HG02763 (cell line): ENCODE measurements around the gene FGGY.
"Not testable (repeated sequence)": the region's sequence is repeated elsewhere in the genome, so short reads cannot be mapped to it uniquely, and the experiment has no call there.

Experiments
- ATAC-seq: cut with Tn5 transposase; IDR thresholded peaks from one replicate; pipeline ENCODE4 v1.9.1; 2021; ENCODE audit warnings: mild to moderate bottlenecking, moderate library complexity; ENCODE audit not compliant: unreplicated experiment

Gene FGGY

DNA sequence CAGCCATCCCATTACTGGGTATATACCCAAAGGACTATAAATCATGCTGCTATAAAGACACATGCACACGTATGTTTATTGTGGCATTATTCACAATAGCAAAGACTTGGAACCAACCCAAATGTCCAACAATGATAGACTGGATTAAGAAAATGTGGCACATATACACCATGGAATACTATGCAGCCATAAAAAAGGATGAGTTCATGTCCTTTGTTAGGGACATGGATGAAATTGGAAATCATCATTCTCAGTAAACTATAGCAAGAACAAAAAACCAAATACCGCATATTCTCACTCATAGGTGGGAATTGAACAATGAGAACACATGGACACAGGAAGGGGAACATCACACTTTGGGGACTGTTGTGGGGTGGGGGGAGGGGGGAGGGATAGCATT lies 241.6 kb downstream of the FGGY start:
- ATAC-seq = not testable (repeated sequence)

DNA sequence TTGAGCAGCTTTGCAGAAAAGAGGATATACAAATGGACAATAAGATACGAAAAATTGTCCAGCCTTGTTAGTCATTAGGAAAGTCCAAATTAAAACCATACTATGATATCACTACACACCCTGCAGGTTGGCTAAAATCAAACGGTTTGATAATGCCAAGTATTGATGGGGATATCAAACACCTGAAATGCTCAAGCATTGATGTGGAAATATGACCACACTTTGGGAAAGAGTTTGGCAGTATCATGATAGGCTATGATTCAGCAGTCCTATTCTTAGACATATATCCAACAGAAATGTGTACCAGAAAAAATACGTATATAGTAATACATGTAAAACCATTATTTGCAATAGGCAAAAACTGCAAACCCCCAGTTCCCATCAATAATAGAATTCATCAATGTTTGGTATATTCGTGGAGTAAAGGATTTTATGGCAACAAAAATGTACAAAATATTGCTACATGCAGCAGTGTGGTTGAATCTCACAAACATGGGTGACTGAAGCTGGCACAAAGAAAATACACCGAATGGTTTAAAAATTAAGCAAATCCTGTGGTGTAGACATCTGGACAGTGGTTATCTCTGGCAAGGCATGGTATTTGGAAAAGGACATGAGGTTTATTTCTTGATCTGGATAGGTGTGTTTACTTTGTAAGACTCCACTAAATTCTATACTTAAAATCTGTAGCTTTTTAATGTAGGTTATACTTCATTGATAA lies 243.2 kb downstream of the FGGY start:
- no peak for ATAC-seq

DNA sequence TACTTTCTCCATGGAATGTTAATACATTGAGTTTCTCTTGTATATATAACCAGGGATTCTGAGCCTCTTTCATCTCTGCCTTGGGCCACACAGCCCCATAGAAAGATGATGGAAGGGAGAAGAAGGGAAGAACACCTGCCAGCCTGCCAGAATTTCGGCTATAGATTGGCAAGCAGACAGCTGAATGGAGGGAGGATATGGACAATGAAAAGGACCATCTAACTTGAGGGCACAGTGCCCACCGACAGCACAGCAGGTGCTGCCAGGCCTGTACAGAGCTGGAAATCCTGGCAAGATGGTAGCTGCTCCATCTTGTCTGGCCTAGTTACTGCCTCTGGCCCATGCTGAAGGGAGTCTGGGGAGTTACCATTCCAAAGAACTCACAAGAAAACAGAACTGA lies 244.3 kb downstream of the FGGY start:
- ATAC-seq = no peak

DNA sequence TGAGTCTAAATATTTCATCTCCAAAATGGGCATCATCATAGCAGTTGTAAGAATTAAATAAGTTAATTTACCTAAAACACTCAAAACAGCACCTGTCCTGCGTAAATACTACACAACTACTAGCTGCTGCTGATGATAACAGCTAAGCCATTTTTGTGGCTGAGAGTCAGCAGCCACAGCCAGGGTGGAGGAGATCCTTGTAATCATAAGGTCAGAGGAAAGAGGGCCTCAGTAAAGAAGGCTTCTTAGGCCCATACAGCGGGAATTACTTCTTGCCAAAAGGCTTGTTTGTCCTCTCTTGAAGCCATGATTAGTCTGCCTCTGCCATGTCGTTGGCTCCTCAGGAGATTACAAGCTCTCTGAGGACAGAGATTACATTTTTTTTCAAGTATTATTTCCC lies 245.0 kb downstream of the FGGY start:
- no peak for ATAC-seq

DNA sequence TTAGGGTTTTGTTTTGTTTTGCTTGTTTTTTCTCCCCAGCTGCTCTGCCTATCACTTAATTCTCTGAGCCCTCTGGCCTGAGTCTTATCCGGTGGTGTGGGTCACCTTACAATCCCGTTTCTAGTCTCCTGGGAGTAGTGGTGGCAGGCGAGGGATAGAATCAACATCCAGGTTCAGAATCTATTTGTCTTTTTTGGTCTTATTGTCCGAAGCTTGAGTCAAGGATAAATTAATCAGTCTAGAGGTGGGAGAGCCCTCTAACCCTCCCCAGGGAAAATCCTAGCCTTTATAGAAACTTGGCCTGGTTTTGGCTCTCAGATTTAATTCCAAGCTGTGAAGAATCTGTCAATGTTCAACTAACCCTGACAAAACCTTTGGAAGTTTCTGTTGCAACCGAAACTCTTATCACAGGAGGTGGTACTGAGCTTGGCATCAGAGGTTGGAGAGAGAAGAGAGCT lies 246.3 kb downstream of the FGGY start:
- no peak for ATAC-seq

DNA sequence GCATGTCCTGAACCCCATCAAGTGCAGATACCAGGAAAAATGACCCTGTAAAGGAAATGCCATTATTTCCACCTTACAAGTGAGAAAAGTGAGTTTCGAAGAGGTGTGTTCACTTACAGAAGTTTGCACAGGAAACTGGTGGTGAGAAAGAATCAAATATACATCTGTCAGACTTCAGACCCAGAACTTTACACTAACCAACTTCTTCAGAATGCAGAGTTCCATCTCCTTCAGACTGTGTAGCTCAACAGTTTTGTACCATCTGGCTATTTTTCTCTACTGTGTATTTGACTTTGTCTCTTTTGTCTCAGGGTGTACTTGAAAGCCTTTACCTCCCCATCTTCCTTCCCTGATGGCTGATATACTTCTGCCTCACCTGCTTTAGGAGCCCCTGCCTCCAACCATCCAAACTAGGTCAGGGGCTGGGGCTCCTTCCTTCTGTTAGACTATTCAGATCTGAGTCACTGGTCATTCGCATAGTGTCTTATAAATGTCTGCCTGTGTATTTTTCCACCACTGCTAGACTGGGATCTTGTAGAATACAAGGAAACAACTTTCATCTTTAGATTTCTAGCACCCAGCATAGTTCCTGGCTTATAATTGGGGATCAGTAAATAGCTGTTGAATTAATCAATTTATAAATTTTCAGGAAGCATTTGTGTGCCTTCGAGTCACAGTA lies 247.9 kb downstream of the FGGY start:
- no peak for ATAC-seq

DNA sequence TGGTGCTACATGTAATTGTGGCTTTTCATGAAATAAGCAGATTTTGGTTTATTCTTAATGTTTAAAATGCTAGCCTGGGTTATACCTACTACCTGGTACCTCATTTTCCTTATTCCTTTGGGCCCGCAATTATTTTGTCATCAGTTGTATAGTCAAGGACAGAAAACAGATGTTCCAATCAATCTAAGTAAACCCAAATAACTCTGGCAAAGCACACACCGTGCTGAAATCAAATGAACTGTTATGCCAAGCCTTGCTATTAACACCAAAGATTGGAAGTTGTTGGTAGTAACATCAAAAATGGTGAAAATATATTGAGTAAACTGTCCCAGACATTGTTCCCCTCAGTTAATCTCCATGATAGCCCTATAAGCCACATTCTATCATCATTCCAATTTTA lies 248.9 kb downstream of the FGGY start:
- ATAC-seq = no peak

DNA sequence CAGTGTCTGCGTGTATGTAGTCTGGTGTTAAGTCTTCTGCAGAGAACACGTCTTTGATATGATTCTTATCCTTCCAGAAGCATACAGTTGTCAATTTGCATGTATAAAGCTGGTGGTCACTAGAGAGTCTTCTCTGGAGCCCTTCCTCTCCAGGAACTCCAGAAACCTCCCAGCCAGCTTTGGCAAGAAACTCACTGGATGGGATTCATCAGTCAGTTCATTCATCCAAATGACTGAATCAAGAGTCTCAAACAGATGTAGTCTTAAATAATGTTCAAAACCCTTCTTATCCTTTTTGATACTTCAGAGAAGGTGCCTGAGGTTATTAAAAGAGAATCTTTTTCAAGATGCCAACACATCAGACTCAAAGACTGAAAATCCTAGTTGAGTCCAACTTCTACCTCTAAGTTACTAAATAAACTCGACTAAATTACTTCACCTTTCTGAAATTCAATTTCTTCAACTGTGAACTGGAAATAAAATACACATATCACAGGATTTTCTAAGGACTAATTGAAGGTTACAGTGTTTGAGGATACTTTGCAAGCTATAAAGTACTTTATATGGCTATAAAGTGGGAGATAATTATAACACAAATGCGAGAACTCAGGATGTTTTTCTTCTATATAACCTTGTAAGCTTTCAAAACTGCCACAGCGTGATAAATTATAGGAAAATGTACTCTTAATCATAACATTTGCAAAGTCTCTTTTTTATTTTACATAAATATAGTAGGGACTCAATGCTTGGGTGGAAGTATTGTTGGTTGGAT lies 252.4 kb downstream of the FGGY start:
- no peak for ATAC-seq

DNA sequence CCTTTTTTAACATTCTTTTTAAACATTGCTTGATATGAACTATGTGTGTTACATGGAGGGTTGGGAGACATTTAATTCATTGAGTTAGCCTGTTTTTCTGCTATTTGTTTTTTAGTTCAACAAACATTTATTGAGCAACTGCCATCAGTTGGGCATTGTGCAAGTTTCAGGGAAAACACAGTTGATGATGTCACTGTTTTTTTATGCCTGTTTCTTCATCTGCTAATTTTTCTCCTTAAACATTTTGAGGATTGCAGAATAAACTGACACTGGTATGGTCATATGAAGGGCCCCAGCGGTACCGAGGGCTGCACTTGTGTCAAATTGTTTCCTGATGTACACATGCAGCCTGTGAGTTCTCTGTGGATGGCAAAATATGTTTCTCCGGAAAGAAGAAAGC lies 253.0 kb downstream of the FGGY start:
- ATAC-seq = no peak

DNA sequence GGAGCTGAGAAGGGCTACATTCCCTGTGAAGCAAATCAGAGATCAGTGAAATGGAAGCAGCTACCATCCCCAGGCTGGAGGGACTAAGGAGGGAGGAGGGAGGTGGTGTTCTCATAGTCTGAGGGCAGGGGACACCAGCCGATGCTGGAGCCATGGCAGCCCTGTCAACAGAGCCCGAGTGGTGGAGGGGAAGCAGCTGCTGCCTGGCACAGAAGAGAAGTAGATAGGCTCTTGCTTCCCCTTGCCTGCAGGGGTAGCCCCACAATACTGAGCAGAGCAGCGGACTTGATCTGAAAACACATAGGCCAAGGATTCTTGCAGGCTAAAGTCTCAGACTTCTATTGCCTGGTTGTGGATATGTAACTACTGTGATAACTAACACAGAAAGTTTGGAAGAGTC lies 255.1 kb downstream of the FGGY start:
- no peak for ATAC-seq

DNA sequence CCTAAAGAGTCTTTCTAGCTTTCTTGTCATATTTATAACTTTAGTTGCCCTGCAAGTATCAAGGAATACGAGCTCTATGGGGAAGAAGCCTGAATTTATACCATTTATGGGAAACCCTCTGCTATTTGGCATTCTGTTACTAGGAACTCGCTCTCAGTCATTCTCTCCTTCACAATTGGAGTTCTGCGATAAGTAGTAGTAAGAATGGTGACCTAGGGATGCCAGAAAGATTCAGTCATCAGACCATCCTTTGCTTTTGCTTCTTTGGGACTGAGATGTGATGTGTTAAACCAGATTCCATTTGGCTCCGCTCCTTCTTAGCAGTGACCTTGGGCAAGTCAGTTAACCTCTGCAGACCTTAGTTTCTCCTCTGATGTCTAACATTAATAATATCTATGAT lies 256.5 kb downstream of the FGGY start:
- ATAC-seq = no peak

DNA sequence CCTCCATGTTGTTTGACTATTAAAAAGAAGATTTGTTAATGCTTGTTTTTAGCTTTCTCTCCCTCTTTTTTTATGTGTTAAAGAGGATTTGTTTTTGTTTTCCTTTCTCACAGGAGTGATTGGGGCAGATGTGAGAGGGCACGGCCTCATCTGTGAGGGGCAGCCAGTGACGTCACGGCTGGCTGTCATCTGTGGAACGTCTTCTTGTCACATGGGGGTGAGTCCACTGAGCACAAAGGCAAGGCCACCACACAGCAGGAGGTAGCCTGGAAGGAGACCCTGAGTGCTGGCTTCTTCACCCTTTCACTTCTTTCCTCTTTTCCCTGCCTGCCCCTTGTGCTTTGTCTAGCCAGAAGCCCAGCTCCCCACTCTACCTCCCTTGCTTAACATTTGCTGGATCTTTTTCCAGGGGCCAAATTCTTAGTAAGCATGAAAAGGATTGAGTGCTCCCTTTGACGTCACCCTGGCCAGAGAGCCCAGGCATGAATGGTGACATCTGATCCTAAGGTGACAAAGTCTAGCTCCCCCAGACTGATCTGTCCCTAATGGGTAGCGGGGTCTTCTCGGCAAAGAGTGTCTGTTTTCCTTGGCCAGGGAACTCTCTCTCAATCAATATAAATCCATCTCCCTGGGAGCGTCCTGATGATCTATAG lies 257.2 kb downstream of the FGGY start:
- no peak for ATAC-seq

DNA sequence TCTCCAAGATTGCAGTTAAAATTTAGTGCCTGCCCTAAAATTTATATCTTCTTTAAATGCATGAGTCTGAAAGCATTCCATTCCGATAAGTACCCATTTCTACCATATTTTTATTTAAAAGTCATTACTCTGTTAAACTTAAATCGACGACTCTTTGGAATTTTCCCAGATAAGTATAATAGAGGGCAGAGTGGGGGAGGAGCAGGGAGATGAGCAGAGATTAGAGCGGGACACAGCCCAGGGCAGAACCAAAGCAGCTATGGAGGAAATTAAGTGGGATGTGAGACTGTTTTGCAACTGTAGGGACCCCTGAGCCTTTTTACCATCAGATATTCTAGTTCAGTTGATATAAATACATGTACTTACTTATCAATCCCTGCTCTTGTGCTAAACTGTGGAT lies 257.9 kb downstream of the FGGY start:
- ATAC-seq = no peak

DNA sequence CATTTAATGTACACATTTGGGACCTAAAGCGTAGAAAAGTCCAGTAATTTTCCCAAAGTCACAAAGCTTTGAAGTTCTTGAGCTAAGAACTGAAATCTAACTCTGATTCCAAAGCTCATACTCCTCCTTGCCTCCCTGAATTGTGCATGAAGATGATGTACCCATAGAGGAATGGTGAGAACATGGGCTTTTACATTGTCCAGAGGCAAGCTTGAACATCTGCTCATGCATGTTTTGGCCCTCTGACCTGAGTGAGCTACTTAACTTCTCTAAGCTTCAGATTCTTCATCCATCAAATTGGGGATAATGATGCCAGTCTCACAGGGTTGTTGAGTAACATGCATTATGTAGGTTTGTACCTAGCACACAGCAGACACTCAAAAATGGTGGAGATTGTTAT lies 259.5 kb downstream of the FGGY start:
- ATAC-seq = no peak

DNA sequence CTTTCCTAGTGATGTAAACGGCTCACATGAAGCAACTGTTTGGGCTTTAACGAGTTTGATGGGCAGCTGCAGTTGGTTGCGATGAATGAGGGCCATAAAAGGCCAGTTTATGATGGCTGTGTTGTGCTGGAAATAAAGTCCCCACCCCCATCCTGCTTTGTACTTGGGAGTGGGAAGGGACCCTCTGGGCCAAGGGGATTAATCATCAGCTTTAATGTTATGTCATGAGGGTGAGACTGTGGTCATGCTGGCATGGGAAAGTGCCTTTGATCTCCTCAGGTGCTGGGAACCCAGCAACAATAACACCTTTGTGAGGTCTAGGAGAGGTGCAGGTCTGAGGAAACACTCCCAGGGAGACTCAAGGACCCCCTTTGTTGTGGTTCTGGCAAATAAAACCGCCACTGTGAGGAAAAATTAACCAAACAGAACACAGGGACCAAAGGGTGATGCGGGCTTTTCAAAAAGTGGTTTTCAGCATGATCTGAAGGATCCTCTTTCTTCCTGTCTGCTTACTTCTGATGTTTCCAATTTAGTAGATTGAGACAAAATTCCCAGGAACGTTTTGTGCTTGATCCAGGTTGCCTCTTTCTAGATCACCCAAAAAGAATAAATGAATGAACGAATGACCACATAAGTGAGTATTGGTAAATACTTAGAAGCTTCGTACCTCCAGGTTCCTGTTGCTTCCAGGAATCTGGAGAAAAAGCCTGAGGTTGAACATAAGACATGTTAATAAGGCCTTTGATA lies 260.1 kb downstream of the FGGY start:
- no peak for ATAC-seq

DNA sequence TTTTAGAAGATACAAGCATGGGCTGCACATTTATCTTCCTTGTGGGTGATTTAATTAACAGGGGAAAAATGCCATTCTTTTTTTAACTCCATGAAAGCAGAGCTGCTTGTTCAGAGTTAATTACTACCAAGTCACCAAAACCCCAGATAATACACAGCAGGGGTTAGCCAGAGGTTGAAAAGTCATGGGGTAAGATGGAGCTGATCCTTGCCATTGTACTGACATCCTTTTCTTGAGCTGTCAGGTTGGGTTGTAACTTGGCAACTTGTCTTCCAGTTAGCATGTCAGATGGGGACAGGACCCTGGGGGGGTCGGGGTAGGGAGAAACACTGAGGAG lies 260.6 kb downstream of the FGGY start:
- no peak for ATAC-seq

DNA sequence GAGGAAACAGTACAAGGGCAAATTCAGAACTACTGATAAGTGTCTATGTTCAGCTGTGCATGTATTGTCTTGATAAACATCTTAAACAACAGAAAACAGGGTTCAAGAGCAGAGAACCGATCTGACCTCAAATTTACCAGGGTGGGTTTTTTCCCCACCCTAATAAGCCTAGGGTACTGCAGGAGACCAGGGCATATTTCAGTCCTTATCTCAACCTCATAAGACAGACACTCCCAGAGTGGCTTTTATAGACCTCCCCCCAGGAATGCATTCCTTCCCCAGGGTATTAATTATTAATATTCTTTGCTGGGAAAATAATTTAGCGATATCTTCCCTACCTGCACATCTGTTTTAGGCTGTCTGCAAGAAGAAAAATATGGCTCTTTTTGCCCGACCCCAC lies 261.7 kb downstream of the FGGY start:
- ATAC-seq = not testable (repeated sequence)

DNA sequence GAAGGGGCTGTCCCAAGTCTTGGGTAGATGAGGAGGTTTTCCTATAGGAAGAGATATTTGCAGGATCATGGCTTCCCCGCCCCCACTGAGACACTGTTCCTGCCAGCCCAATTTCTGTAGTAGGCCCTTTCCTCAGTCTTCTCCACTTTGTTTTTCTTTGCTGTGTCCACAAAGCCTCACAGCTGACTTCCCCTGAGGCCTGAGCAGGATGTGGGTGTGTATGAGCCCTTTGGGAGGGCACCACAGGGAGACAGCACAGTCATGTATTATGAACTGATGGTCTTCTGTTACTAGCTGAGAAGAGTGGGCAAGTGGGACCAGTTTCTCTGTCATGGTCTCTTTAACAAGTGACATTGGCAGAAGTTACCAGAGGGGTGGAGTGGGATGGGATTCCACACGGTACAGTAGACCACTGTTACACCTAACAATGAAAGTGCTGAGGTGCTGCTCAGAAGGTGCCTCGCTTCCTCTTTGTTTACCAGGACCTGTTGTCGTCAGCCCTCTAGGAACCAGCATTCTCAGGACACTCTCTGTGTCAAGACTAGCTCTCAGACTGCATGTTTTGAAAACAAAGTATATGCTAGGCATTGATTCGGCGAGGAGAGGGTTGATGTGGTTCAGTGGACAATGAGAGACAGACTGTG lies 264.0 kb downstream of the FGGY start:
- peak; percentile 58 for ATAC-seq

DNA sequence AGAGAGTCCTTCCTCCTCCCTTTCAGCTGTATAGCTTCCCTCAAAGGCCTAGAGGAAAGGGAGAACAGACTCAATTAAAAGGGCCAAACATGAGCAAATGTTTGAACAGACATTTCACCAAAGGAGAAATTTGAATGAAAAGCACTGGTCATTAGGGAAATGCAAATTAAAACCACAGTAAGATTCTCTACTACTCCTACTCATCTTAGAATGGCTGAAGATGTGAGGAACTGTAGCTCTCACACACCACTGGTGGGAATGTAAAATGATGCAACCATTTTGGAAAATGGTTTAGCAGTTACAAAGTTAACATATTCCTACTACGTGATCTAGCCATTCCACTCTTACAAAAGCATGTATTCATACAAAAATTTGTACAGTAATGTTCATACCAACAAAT lies 264.9 kb downstream of the FGGY start:
- no peak for ATAC-seq

DNA sequence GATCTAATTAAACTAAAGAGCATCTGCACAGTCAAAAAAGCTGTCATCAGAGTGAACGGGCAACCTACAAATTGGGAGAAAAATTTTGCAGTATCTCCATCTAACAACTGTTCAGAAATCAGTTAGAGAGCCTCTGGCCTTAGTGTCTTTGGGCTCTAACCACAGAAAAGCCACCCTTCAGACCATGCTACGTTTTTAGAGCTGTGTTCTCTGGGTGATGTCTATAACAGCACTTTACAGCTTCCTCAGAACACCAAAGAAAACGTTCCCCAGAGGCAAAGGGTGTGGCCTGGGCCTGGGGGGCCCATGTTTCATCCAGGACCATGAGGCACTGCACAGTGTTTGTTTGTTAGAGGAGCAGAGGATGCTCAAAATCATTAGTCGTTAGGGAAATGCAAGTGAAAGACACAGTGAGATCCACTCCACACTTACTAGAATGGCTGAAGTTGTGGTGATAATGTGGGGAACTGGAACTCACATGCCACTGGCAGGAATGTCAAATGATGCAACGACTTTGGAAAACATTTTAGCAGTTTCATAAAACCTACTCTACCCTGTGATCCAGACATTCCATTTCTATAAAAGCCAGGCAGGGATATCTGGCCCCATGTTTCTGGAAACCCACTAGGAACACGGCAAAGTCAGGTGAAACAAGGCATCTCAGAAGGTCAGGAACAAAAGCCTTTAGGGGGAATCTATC lies 267.4 kb downstream of the FGGY start:
- ATAC-seq = no peak
